ENCODE results near the gene TRABD2B.

DNA sequence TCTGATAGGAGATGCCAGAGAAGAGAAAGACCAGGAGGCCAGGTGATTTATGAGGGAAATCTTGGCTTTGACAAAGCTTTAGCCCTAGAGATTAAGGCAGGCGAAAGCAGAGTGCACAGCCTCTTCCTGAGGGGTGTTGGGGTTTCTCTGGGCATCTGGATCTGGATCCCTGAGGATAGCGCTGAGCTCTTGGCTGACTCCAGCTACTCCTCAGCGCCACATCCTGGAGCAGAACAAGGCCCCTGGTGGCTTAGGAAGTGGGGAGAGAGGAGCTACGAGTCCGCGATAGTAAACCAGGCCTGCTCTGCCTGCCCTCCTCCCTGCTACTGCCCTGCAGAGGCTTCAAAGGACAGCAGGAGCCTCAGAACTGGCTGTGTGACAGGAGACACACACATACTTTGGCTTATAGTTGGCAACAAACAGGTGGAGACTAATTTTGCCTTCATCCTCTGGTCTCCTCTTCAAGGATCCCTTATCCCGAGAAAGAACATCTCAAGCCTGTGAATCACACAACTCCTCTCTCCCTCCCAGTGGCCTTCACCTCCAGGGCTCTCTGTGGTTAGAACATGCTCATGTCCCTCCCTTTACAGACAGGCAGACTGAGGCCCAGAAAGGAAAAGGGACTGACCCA, 66.9 kb downstream of the TRABD2B start:
- TF ChIP-seq CTCF (IDR thresholded peaks at IDR 0.05), result no peak
- TF ChIP-seq POLR2A (IDR thresholded peaks at IDR 0.05), result no peak
